ENCODE measurements around the gene GRIP1.

Gene GRIP1

GRCh38 chr12:66709457-66709773, 30.5 kb upstream of the GRIP1 start:
- DNase-seq (ENCODE audit: low read depth in 1 of 2, low spot score in 1 of 2), result no peak
- H3K27me3 ChIP-seq (ENCODE audit: insufficient read depth, poor library complexity, severe bottlenecking), result peaks cover 3% of the 10 kb centered on the region
- no peak overlapping the region for H3K27ac ChIP-seq (replicated peaks)
- H3K4me3 ChIP-seq (replicated peaks; ENCODE audit: insufficient read depth, low read length), result no peak overlapping the region
- TF ChIP-seq CTCF (IDR thresholded peaks at IDR 0.05; ENCODE audit: insufficient read depth, low read length) (no peak), POLR2AphosphoS5 (IDR thresholded peaks at IDR 0.05; ENCODE audit: low read depth) (no peak), REST (IDR thresholded peaks at IDR 0.05; ENCODE audit: insufficient replicate concordance, low read depth) (no peak), SPI1 (IDR thresholded peaks at IDR 0.05; ENCODE audit: borderline replicate concordance, low read depth) (no peak), GABPA (IDR thresholded peaks at IDR 0.05; ENCODE audit: low read depth) (no peak)

GRCh38 chr12:66708704-66709456, 30.0 kb upstream of the GRIP1 start:
- no peak overlapping the region for H3K27ac ChIP-seq (replicated peaks)
- DNase-seq (ENCODE audit: low read depth in 1 of 2, low spot score in 1 of 2), result no peak

More at GRCh38 chr12:66708704-66709456, 30.0 kb upstream of the GRIP1 start:
- TF ChIP-seq REST (IDR thresholded peaks at IDR 0.05; ENCODE audit: insufficient replicate concordance, low read depth) (no peak), POLR2AphosphoS5 (IDR thresholded peaks at IDR 0.05; ENCODE audit: low read depth) (no peak), SPI1 (IDR thresholded peaks at IDR 0.05; ENCODE audit: borderline replicate concordance, low read depth) (no peak), GABPA (IDR thresholded peaks at IDR 0.05; ENCODE audit: low read depth) (no peak), CTCF (IDR thresholded peaks at IDR 0.05; ENCODE audit: insufficient read depth, low read length) (no peak)
- H3K4me3 ChIP-seq (replicated peaks; ENCODE audit: insufficient read depth, low read length), result no peak overlapping the region
- peaks cover 3% of the 10 kb centered on the region for H3K27me3 ChIP-seq (ENCODE audit: insufficient read depth, poor library complexity, severe bottlenecking)
